ENCODE measurements around the gene WWTR1. TPM values are rescaled to one million over a fixed set of nuclear protein-coding genes. Genes with fewer than 3 reads are reported as not detected.

The WWTR1 gene
- total and polyA plus RNA-seq, 4 donors = 4.5 to 11.8 (median 9.0) TPM

- H3K36me3 ChIP-seq (ENCODE audit: control insufficient read depth in 4 of 4, insufficient read depth in 3 of 4, low read depth in 1 of 4, low read length in 3 of 4) = peaks cover 0 to 73% (median 63%) of the 10 kb centered on the region in 4 donors
- no peak for DNase-seq (ENCODE audit: low spot score)
- H3K4me1 ChIP-seq (ENCODE audit: control insufficient read depth in 4 of 4, insufficient read depth in 4 of 4, low read length in 3 of 4) = peaks cover 0 to 3% (median under 1%) of the 10 kb centered on the region in 4 donors
- no peaks in the 10 kb centered on the region for H3K9me3 ChIP-seq (ENCODE audit: control insufficient read depth in 4 of 4, low read length in 3 of 4)
- H3K9ac ChIP-seq (ENCODE audit: low read depth in 1 of 2, low read length in 2 of 2) = no peak overlapping the region
- no peaks in the 10 kb centered on the region for H3K27me3 ChIP-seq (ENCODE audit: control insufficient read depth in 4 of 4, insufficient read depth in 4 of 4, low read length in 3 of 4)
- H3K4me3 ChIP-seq (ENCODE audit: low read depth in 1 of 3, low read length in 3 of 3) = no peak overlapping the region
- no peak overlapping the region for H3K27ac ChIP-seq (ENCODE audit: low read depth in 1 of 2, low read length in 2 of 2)
- TF ChIP-seq HNF4A (conservative IDR thresholded peaks at IDR 0.05) (no peak), TAF1 (conservative IDR thresholded peaks at IDR 0.05) (no peak), ATF3 (IDR thresholded peaks at IDR 0.05) (no peak), GABPA (IDR thresholded peaks at IDR 0.05 in 1 of 2, conservative IDR thresholded peaks at IDR 0.05 in 1 of 2) (no peak), FOXA1 (IDR thresholded peaks at IDR 0.05) (no peak), JUND (IDR thresholded peaks at IDR 0.05) (no peak), MAX (IDR thresholded peaks at IDR 0.05) (no peak), CTCF (IDR thresholded peaks at IDR 0.05; ENCODE audit: low read depth, low read length, missing input control) (no peak), SP1 (IDR thresholded peaks at IDR 0.05) (no peak), YY1 (IDR thresholded peaks at IDR 0.05) (no peak), EGR1 (IDR thresholded peaks at IDR 0.05; ENCODE audit: low read depth in 2 of 2) (no peak), RAD21 (IDR thresholded peaks at IDR 0.05) (no peak), FOXA2 (IDR thresholded peaks at IDR 0.05) (no peak), ZBTB33 (IDR thresholded peaks at IDR 0.05) (no peak), NR2F2 (IDR thresholded peaks at IDR 0.05) (no peak), HNF4G (IDR thresholded peaks at IDR 0.05) (no peak), RXRA (IDR thresholded peaks at IDR 0.05) (no peak)
Measured at GRCh38 chr3:149490260-149490971, 167.4 kb downstream of the WWTR1 start.

GRCh38 chr3:149489060-149489690 lies 168.7 kb downstream of the WWTR1 start:
- Histone ChIP-seq H3K4me3 (ENCODE audit: low read depth in 1 of 3, low read length in 3 of 3) (no peak overlapping the region), H3K27me3 (ENCODE audit: control insufficient read depth in 4 of 4, insufficient read depth in 4 of 4, low read length in 3 of 4) (no peaks in the 10 kb centered on the region), H3K27ac (ENCODE audit: low read depth in 1 of 2, low read length in 2 of 2) (no peak overlapping the region), H3K36me3 (ENCODE audit: control insufficient read depth in 4 of 4, insufficient read depth in 3 of 4, low read depth in 1 of 4, low read length in 3 of 4) (peaks cover 0 to 70% (median 52%) of the 10 kb centered on the region in 4 donors), H3K9ac (ENCODE audit: low read depth in 1 of 2, low read length in 2 of 2) (no peak overlapping the region), H3K9me3 (ENCODE audit: control insufficient read depth in 4 of 4, low read length in 3 of 4) (no peaks in the 10 kb centered on the region), H3K4me1 (ENCODE audit: control insufficient read depth in 4 of 4, insufficient read depth in 4 of 4, low read length in 3 of 4) (peaks cover 0 to 3% (median 1%) of the 10 kb centered on the region in 4 donors)
- TF ChIP-seq YY1 (IDR thresholded peaks at IDR 0.05) = no peak
- peak; percentile 55 to 71 for TF ChIP-seq RAD21 (IDR thresholded peaks at IDR 0.05)
- peak; percentile 39 for TF ChIP-seq CTCF (IDR thresholded peaks at IDR 0.05; ENCODE audit: low read depth, low read length, missing input control)
- no peak for TF ChIP-seq GABPA (IDR thresholded peaks at IDR 0.05 in 1 of 2, conservative IDR thresholded peaks at IDR 0.05 in 1 of 2)
- no peak for TF ChIP-seq HNF4G (IDR thresholded peaks at IDR 0.05)
- TF ChIP-seq ZBTB33 (IDR thresholded peaks at IDR 0.05) = no peak
- WGBS = 74% methylated on average over 6 of the region's 6 CpGs
- DNase-seq (ENCODE audit: low spot score) = no peak

Data from liver (tissue), 9 donors.